Brain microvascular endothelial cell (primary cell): Measurements from ENCODE around the gene COL26A1.

ENCODE experiments used
- DNase-seq: peaks from one replicate; pipeline ENCODE4 v3.0.0-alpha.2; 2020
- H3K27ac ChIP-seq: fragments of 250-450 bp; sonication (Bioruptor Pico); 2 replicates; pipeline ENCODE4 v1.5.1; 2020; ENCODE audit warnings: mild to moderate bottlenecking, moderate library complexity
- H3K27me3 ChIP-seq: fragments of 250-450 bp; sonication (Bioruptor Pico); replicated peaks from 2 replicates; pipeline ENCODE4 v1.5.1; 2020; ENCODE audit warnings: mild to moderate bottlenecking
- H3K36me3 ChIP-seq: fragments of 250-450 bp; sonication (Bioruptor Pico); replicated peaks from 2 replicates; pipeline ENCODE4 v1.5.1; 2020; ENCODE audit warnings: mild to moderate bottlenecking
- H3K4me3 ChIP-seq: 2 replicates; pipeline ENCODE4 v1.5.1; 2011; ENCODE audit warnings: low read depth, mild to moderate bottlenecking, control low read depth, low read length, moderate library complexity
- in situ Hi-C: cut with HindIII; loops from 2 replicates; pipeline ENCODE4 v1.10.0; 2017; ENCODE audit warnings: low sequenced_read_pairs, low pct_ligation_motif_present
- TF ChIP-seq, protein P1 (sequence below): IDR thresholded peaks from 2 replicates; pipeline ENCODE4 v1.5.1; 2011; ENCODE audit warnings: low read depth, mild to moderate bottlenecking, moderate library complexity, low read length, control low read depth, inconsistent platforms; ENCODE audit errors: missing control alignments

The COL26A1 gene

DNA sequence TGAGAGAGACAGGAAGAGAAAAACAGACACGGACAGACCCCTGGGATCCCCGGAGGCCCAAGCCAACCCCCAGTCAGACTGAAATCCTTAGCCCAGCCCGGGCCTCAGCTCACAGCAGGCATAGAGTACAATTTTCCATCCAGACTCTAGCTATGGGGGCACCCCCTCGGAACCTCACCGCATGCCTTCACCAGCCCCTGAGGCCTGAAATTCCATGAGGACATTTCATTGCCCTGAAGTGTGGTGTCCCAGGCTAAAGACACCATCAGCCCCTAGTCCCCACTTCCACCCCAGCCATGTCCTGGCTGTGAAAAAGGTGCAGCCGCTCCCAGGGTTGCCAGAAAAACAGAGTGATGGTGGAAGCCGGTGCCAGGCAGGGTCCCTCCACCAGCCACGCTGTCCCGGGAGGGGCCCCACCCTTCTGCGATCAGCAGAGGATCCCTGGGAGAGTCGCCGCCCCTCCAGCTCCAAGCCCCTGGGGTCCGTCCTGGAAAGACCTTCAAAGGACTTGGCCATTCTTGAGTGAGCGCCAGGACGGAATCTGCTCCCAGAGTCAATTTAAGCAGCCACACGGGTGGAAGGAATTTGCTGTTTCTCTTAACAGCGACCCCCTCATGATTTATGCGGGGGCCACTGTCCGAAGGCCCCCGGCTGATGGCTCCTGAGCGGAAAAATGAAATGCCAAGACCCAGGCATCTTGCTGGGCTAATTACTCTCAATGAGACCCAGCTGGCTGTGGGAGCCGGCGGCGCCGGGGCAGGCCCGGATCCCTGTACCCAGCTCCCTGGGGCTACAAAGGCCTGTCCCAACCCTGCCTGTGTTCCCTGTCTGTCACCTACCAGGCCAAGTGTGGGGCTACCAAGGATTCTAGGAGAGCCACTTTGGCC lies 243.2 kb downstream of the COL26A1 start:
- Histone ChIP-seq H3K4me3 (no peak overlapping the region), H3K27me3 (peaks cover 3% of the 10 kb centered on the region), H3K27ac (no peak overlapping the region), H3K36me3 (no peaks in the 10 kb centered on the region)
- DNase-seq, result no peak
- in situ Hi-C loops, result no loop called here
- TF ChIP-seq, protein P1, sequence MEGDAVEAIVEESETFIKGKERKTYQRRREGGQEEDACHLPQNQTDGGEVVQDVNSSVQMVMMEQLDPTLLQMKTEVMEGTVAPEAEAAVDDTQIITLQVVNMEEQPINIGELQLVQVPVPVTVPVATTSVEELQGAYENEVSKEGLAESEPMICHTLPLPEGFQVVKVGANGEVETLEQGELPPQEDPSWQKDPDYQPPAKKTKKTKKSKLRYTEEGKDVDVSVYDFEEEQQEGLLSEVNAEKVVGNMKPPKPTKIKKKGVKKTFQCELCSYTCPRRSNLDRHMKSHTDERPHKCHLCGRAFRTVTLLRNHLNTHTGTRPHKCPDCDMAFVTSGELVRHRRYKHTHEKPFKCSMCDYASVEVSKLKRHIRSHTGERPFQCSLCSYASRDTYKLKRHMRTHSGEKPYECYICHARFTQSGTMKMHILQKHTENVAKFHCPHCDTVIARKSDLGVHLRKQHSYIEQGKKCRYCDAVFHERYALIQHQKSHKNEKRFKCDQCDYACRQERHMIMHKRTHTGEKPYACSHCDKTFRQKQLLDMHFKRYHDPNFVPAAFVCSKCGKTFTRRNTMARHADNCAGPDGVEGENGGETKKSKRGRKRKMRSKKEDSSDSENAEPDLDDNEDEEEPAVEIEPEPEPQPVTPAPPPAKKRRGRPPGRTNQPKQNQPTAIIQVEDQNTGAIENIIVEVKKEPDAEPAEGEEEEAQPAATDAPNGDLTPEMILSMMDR, result no peak

DNA sequence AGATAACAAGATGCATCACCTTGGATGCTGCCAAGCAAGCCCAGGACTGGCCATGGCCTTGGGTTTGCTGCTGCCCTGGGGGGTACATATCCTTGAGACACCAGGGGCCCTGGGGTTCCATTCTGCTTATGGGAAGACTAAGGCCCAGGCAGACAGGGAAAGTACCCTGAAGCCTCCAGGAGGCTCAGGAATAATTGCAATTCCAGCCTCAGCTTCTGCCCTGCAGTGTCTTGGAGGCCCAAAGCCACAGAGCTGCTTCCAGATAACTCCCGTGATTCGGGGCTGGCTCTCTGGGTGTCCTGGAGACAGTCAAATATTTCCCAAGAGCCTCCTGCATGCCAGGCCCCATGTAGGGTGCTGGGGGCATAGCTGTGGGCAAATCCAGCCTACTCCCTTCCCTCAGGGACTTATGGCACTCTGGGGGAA lies 243.8 kb downstream of the COL26A1 start:
- Histone ChIP-seq H3K36me3 (no peaks in the 10 kb centered on the region), H3K27me3 (peaks cover 3% of the 10 kb centered on the region), H3K4me3 (no peak overlapping the region), H3K27ac (no peak overlapping the region)
- in situ Hi-C loops, result no loop called here
- no peak for DNase-seq
- TF ChIP-seq, protein P1, result no peak
